Keratinocyte (primary cell): Measurements from ENCODE around the gene TM4SF5. TPM values are rescaled to one million over a fixed set of nuclear protein-coding genes. Genes with fewer than 3 reads are reported as not detected.

Source experiments
- DNase-seq: peaks from one replicate; pipeline ENCODE4 v3.0.0-alpha.2; 2011; ENCODE audit warnings: low read depth, missing footprints, low spot score
- FAIRE-seq: peaks from 2 replicates; lab custom pipeline; 2011; peaks lifted over from hg19 to GRCh38; lab: Jason Lieb, UNC
- H2AFZ ChIP-seq: 2 replicates; pipeline ENCODE4 v1.6.0; 2012; ENCODE audit warnings: low read length, control low read depth, inconsistent platforms; ENCODE audit not compliant: control insufficient read depth
- H3K27ac ChIP-seq: 2 replicates; pipeline ENCODE4 v1.5.1; 2011; ENCODE audit warnings: low read length; ENCODE audit not compliant: control insufficient read depth, insufficient read depth
- H3K27me3 ChIP-seq: 3 replicates; pipeline ENCODE4 v1.6.0; 2011; ENCODE audit warnings: low read length; ENCODE audit not compliant: control insufficient read depth, insufficient read depth; ENCODE audit errors: extremely low read depth
- H3K36me3 ChIP-seq, 2 experiments: 2 replicates in 1 of 2; 3 replicates in 1 of 2; pipeline ENCODE4 v1.5.1; 2011; ENCODE audit warnings: low read length in 2 of 2, mild to moderate bottlenecking in 1 of 2; ENCODE audit not compliant: control insufficient read depth in 2 of 2, insufficient read depth in 2 of 2; ENCODE audit errors: extremely low read depth in 1 of 2
- H3K4me1 ChIP-seq: 3 replicates; pipeline ENCODE4 v1.5.1; 2011; ENCODE audit warnings: low read length; ENCODE audit not compliant: control insufficient read depth, insufficient read depth; ENCODE audit errors: extremely low read depth
- H3K4me2 ChIP-seq: 3 replicates; pipeline ENCODE4 v1.6.0; 2011; ENCODE audit warnings: low read depth, low read length; ENCODE audit not compliant: control insufficient read depth, insufficient read depth; ENCODE audit errors: extremely low read depth
- H3K4me3 ChIP-seq, 3 experiments: fragments of 200-600 bp in 1 of 3; sonication (generic) in 1 of 3; 2 replicates in 2 of 3; 3 replicates in 1 of 3; pipeline ENCODE4 v1.5.1; 2011 to 2016; ENCODE audit warnings: low read length in 3 of 3, mild to moderate bottlenecking in 3 of 3, control low read depth in 2 of 3, inconsistent platforms in 1 of 3, low read depth in 1 of 3, mixed read lengths in 1 of 3, mixed run types in 1 of 3, moderate library complexity in 1 of 3; ENCODE audit not compliant: control insufficient read depth in 2 of 3, insufficient read depth in 2 of 3; ENCODE audit errors: extremely low read depth in 1 of 3
- H3K79me2 ChIP-seq: 2 replicates; pipeline ENCODE4 v1.6.0; 2012; ENCODE audit warnings: low read length; ENCODE audit not compliant: control insufficient read depth, insufficient read depth
- H3K9ac ChIP-seq: 3 replicates; pipeline ENCODE4 v1.6.0; 2011; ENCODE audit warnings: low read length; ENCODE audit not compliant: control insufficient read depth, insufficient read depth; ENCODE audit errors: extremely low read depth
- H3K9me1 ChIP-seq: 3 replicates; pipeline ENCODE4 v1.6.0; 2011; ENCODE audit warnings: low read length; ENCODE audit not compliant: control insufficient read depth, insufficient read depth; ENCODE audit errors: extremely low read depth
- H3K9me3 ChIP-seq: 2 replicates; pipeline ENCODE4 v1.5.1; 2012; ENCODE audit warnings: low read depth, low read length; ENCODE audit not compliant: control insufficient read depth
- H4K20me1 ChIP-seq: 3 replicates; pipeline ENCODE4 v1.6.0; 2011; ENCODE audit warnings: low read length; ENCODE audit not compliant: control insufficient read depth, insufficient read depth; ENCODE audit errors: extremely low read depth
- CTCF ChIP-seq, 3 experiments: IDR thresholded peaks in 1 of 3; conservative IDR thresholded peaks in 1 of 3; optimal IDR thresholded peaks in 1 of 3; 2 replicates in 2 of 3; 3 replicates in 1 of 3; pipeline versions ENCODE3 to v1.5.1; 2011; ENCODE audit warnings: low read length in 3 of 3, mild to moderate bottlenecking in 3 of 3, moderate library complexity in 2 of 3, control low read depth in 1 of 3, inconsistent platforms in 1 of 3; ENCODE audit not compliant: insufficient read depth in 2 of 3; ENCODE audit errors: extremely low read depth in 1 of 3
- EZH2 ChIP-seq: IDR thresholded peaks from one replicate; pipeline ENCODE4 v1.6.1; 2012; ENCODE audit warnings: inconsistent platforms, mild to moderate bottlenecking, low read length, moderate library complexity
- dilution Hi-C: fragments of 300-500 bp; cut with MboI; formaldehyde crosslinking; loops from one replicate; pipeline ENCODE4 v1.7.0; 2020; ENCODE audit warnings: low sequenced_read_pairs; ENCODE audit not compliant: extremely low pct_ligation_motif_present
- polyA plus RNA-seq, 5 experiments: library from polyadenylated mRNA; depleted of rRNA in 3 of 5; stranded (reverse) in 3 of 5; stranded (forward) in 1 of 5; unstranded in 1 of 5; fragments of >200 nt; gene quantifications; 1 replicate in 1 of 5; 2 replicates in 3 of 5; 3 replicates in 1 of 5; pipeline versions ENCODE4 v1.2.1 to v1.2.3, GENCODE V29; 2011 to 2012; ENCODE audit warnings: missing spikeins in 2 of 5, low read depth in 1 of 5, low replicate concordance in 1 of 5

Gene TM4SF5
- polyA plus RNA-seq, 1 donor (not counting 4 experiments of a cell fraction or from before 2014, with no cell fraction given) = not detected

- TF ChIP-seq EZH2 (no peak), CTCF (optimal IDR thresholded peaks at IDR 0.05 in 1 of 3, IDR thresholded peaks at IDR 0.05 in 1 of 3, conservative IDR thresholded peaks at IDR 0.05 in 1 of 3; ENCODE audit: extremely low read depth in 1 of 3, insufficient read depth in 2 of 3, low read length in 3 of 3) (no peak)
- no peaks in the 10 kb centered on the region for H3K9me1 ChIP-seq
- H3K4me2 ChIP-seq = no peak overlapping the region
- no peaks in the 10 kb centered on the region for H3K4me1 ChIP-seq
- no peaks in the 10 kb centered on the region for H3K9me3 ChIP-seq
- H2AFZ ChIP-seq = no peak overlapping the region
- dilution Hi-C loops = no loop called here
- no peaks in the 10 kb centered on the region for H3K79me2 ChIP-seq
- H3K4me3 ChIP-seq = no peak overlapping the region
- no peaks in the 10 kb centered on the region for H3K27me3 ChIP-seq
- H3K27ac ChIP-seq = no peak overlapping the region
- peaks cover 25 to 29% of the 10 kb centered on the region in 2 experiments for H3K36me3 ChIP-seq
- H4K20me1 ChIP-seq = no peaks in the 10 kb centered on the region
- H3K9ac ChIP-seq = no peak overlapping the region
- FAIRE-seq (no peak), DNase-seq (no peak)
These were observed 46.6 kb downstream of the TM4SF5 start for GRCh38 chr17:4818276-4818675.

GRCh38 chr17:4822835-4823234 is 51.1 kb downstream of the TM4SF5 start:
- no peaks in the 10 kb centered on the region for H3K79me2 ChIP-seq
- peaks cover 17 to 19% of the 10 kb centered on the region in 2 experiments for H3K36me3 ChIP-seq
- H3K9ac ChIP-seq = no peak overlapping the region
- H3K9me3 ChIP-seq = no peaks in the 10 kb centered on the region
- TF ChIP-seq EZH2 = no peak
- TF ChIP-seq CTCF (optimal IDR thresholded peaks at IDR 0.05 in 1 of 3, IDR thresholded peaks at IDR 0.05 in 1 of 3, conservative IDR thresholded peaks at IDR 0.05 in 1 of 3; ENCODE audit: extremely low read depth in 1 of 3, insufficient read depth in 2 of 3, low read length in 3 of 3) = no peak
- no peaks in the 10 kb centered on the region for H4K20me1 ChIP-seq
- H3K4me1 ChIP-seq = no peaks in the 10 kb centered on the region
- FAIRE-seq = no peak
- no peak overlapping the region for H3K4me2 ChIP-seq
- no peaks in the 10 kb centered on the region for H3K27me3 ChIP-seq
- dilution Hi-C loops = no loop called here
- no peak overlapping the region for H3K4me3 ChIP-seq
- H2AFZ ChIP-seq = no peak overlapping the region
- no peak overlapping the region for H3K27ac ChIP-seq
- DNase-seq = no peak
- no peaks in the 10 kb centered on the region for H3K9me1 ChIP-seq
